Myocyte (in vitro differentiated cells): ENCODE measurements around the gene KAZN. TPM values are rescaled to one million over a fixed set of nuclear protein-coding genes. Genes with fewer than 3 reads are reported as not detected.
A peak's percentile ranks its signal among the peaks of the same experiment; 100 is the strongest.

Experiments
- DNase-seq: peaks from one replicate; pipeline ENCODE4 v3.0.0-alpha.2; 2012; ENCODE audit warnings: low read depth
- total RNA-seq: library from RNA; depleted of rRNA; stranded (reverse); fragments of >200 nt; gene quantifications from 2 replicates; pipeline ENCODE4 v1.2.3, GENCODE V29; 2014

The KAZN gene
- total RNA-seq, 1 donor from 2014 or later = 15.0 TPM

GRCh38 chr1:14964711-14965055 is 366.2 kb downstream of the KAZN start:
- no peak for DNase-seq

GRCh38 chr1:14968251-14968851 is 369.9 kb downstream of the KAZN start:
- peak; percentile 89 for DNase-seq

DNA sequence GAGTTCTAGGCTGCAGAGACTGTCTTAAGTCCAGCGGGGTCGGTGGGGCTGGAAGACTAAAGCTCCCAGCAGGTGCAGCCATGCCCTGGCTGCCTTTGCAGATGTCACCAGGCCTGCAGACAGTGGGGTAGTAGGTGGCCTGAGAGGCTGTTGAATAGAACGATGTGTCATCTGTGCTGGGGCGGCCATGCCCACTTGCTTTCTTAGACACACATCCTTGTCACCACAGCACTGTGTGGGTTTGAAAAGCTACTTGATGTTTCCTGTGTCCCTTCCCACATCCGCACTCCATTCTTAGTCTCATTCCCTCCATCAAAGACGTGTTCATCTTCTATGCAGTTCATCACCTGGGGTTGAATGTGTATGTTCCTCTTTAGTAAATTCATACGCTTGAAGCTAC is 370.5 kb downstream of the KAZN start:
- peak; percentile 69 for DNase-seq

DNA sequence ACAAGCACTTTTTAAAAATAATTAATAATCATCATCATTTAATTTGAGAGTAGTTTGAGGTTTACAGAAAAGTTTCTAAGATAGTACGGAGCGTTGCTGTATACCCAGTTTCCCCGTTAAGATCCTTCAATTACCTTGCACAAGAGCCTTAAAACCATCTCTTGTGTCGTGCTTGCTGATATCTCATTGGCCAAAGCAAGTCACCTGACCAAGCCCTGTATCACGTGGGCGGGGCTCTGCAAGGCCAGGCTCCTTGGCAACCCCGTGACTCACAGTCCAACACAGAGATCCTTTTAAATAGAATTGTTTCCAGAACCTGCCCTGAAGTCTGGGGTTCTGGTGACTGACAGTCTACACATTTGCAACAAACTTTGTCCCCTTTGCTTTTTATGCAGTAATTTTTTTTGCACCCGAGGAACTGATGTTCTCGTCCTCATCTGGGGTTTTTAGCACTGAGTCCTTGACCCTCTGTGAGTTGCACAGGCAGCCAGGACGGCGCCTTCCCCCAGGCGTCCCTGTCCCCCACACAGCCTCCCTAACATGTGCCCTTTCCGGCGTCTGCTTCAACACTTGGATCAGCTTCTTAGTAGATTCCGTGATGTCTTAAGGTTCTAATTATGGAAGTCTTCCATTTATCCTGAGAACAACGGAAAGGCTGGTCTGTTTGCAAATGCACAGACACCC is 371.8 kb downstream of the KAZN start:
- peak; percentile 78 for DNase-seq

DNA sequence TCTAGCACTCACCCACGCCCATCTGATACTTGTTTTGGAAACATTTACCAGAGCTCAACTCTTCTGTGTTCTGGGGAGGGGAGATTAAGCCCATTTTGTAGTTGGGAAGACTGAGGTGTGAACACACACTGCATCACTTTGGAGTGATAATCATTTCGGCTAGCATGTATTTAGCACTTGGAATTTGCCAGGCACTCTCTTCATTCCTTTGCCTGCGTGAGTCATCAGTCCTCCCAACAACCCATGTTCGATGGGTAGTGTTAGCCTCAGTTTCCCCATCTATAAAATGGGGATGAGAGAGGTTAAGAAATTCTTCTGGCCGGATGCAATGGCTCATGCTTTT is 372.3 kb downstream of the KAZN start:
- DNase-seq = no peak

- no peak for DNase-seq
These were observed 372.7 kb downstream of the KAZN start for GRCh38 chr1:14971221-14971620.

GRCh38 chr1:14972107-14972506 is 373.6 kb downstream of the KAZN start:
- DNase-seq = no peak

- no peak for DNase-seq
These were observed 375.3 kb downstream of the KAZN start for GRCh38 chr1:14973773-14974172.

DNA sequence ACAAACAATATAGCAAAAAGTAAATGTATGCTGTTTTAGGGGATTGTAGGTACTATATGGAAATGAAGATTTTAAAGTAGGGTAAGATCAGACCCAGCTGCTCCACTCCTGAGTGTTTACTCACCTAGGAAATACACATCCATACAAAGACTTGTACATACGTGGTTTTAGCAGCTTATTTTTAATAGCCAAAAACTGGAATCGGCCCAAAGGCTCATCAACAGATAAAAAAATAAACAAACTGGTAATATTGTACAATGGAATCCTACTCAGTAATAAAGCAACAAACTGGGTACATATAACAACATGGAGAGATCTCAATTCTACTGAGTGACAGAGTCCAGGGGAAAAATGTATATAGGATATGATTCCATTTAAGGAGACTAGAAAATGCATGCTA is 375.9 kb downstream of the KAZN start:
- no peak for DNase-seq

DNA sequence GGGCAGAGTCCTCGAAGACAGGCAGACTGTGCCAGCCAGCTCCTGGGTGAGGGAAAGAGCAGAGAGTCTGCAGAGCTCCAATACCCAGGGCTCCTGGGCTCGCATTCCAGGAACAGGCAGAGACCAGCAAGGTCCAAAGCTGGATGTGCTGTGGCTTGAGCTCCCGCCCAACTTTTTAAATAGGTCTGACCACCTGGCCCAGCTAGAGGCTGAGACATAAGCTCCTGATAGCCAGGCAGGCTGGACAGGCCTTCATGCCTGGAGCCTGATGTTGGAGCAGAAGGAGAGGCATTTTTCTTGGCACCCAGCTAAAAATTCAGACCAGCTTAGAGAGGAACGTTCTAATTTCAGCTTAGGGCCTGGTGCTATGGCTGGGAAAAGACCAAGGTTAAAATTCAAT is 376.6 kb downstream of the KAZN start:
- DNase-seq = peak; percentile 70

DNA sequence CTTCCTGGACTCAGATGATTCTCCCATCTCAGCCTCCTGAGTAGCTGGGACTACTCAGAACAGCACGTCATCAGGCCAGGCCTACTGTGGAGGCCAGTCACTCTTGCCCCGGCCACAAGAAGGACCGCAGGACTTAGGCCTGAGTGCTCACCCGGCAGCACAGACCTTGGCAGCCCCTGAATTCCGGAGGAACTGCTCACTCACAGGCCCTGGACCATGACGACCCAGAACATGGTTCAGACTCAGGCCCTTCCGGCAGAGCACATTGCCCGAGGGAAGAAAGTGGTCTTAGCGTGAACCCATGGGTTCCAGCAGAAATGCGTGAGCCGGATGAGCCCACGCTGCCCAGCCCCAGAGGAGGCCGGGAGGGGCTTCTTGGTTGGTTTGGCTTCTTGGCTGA is 377.8 kb downstream of the KAZN start:
- no peak for DNase-seq

DNA sequence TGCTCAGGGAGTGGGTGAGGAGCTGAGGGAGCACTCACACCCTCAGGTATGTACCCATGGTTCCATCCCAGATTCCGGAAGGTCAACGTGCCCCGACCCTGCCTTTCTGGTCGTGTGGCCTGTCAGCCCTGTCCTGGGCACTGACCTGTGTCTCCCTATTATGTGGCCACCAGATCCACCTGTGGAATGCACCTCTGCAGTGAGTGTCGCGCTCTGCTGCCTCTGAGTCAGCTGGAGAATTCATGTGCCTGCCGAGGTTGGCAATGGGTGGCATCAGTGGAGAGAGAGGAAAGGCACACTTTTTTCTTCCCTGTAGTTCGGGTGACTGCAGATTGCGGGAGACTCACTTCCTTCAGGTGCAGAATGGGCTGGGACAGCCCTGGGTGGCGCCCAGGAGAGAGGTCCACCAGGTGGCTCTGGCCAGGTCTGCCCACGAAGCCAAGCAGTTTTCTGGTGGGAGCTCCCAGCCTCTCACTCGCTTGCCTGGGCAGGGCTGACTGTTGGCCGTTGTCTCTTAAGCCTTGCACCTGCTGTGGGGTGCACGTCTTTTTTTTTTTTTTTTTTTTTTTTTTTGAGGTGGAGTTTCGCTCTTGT is 378.9 kb downstream of the KAZN start:
- DNase-seq = no peak

- peak; percentile 54 for DNase-seq
These were observed 382.2 kb downstream of the KAZN start for GRCh38 chr1:14980621-14981218.

DNA sequence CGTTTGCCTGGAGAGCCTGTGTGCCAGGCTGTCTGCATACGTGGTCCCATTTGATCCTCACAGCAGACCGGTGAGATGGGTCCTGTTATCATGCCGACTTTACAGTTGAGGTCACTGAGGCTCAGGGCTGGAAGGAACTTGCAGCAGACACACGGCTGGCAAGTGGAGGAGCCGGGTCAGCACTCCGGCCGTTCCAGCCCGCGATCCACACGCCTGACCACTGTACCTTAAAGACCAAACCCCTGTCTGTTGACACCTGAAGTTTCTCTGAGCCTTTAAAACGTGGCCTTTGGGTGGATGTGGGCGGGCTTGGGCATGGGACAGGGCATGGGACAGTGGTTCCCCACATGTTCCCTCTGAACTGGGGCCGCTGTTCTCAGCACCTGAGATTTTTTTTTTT is 383.5 kb downstream of the KAZN start:
- DNase-seq = no peak

DNA sequence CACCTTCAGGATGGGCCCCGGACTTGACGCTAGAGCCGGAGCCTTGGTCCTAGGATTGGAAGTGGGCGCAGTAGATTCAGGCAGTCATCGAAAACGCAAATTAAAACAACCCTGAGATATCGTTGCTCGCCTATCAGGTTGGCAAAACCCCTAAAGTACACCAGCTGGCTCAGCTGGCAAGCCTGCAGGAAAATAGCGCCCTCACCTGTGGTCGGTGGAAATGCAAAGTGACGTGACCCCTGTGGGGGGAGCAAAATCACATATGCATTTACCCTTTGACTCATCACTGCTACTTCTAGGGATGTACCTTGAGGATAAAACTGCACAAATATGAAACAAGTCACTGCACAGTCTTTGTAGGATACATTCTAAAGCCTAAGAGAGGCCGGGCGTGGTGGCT is 384.8 kb downstream of the KAZN start:
- DNase-seq = no peak

- no peak for DNase-seq
These were observed 387.7 kb downstream of the KAZN start for GRCh38 chr1:14986168-14986567.

GRCh38 chr1:14987829-14988603 is 389.5 kb downstream of the KAZN start:
- DNase-seq = peak; percentile 90

- DNase-seq = no peak
These were observed 390.2 kb downstream of the KAZN start for GRCh38 chr1:14988636-14989035.

DNA sequence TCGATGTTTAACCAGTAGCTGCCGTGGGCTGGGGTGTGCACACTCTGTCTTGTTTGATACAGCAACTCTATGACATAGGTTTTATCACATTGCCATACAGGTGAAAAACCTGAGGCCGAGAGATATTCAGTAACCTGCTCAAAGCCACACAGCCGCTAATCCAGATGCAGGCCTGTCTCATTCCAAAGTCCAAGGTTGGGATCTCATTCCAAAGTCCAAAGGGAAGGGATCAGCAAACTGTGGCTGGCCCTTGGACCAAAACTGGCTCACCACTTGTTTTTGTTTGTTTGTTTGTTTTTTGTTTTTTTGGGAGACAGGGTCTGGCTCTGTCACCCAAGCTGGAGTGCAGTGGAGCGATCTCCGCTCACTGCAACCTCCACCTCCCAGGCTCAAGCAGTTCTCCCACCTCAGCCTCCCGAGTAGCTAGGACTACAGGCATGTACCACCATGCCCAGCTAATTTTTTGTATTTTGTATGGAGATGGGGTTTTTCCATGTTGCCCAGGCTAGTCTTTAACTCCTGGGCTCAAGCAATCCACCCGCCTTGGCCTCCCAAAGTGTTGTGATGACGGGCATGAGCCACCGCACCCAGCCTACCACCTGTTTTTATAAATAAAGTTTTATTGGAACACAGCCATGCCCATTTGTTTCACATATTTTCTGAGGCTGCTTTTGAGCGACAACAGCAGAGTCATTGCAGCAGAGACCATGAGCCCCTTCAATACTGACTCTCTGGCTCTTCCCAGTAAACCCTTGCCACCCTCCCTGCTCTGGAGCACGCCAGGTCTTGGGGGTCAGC is 391.6 kb downstream of the KAZN start:
- no peak for DNase-seq

- no peak for DNase-seq
These were observed 394.9 kb downstream of the KAZN start for GRCh38 chr1:14993414-14993813.

- no peak for DNase-seq
These were observed 395.7 kb downstream of the KAZN start for GRCh38 chr1:14994148-14994547.
